ENCODE measurements around the gene NT5DC4.
"Not testable (repeated sequence)": the region's sequence is repeated elsewhere in the genome, so short reads cannot be mapped to it uniquely, and the experiment has no call there.

Gene NT5DC4

GRCh38 chr2:112706947-112707346 lies 13.9 kb upstream of the NT5DC4 start:
- H2AFZ ChIP-seq (ENCODE audit: low read depth, low read length); H3K9me3 ChIP-seq (ENCODE audit: low read length); H3K27me3 ChIP-seq (ENCODE audit: insufficient read depth, low read length); H3K4me1 ChIP-seq (ENCODE audit: insufficient read depth, low read length); H3K36me3 ChIP-seq (ENCODE audit: insufficient read depth, low read length); H3K4me3 ChIP-seq (ENCODE audit: low read length): not testable (repeated sequence)

GRCh38 chr2:112708968-112709367 lies 11.9 kb upstream of the NT5DC4 start:
- no peaks in the 10 kb centered on the region for H3K9me3 ChIP-seq (ENCODE audit: low read length)
- no peak overlapping the region for H2AFZ ChIP-seq (ENCODE audit: low read depth, low read length)
- no peak overlapping the region for H3K4me3 ChIP-seq (ENCODE audit: low read length)
- peaks cover 13% of the 10 kb centered on the region for H3K4me1 ChIP-seq (ENCODE audit: insufficient read depth, low read length)
- no peaks in the 10 kb centered on the region for H3K36me3 ChIP-seq (ENCODE audit: insufficient read depth, low read length)
- H3K27me3 ChIP-seq (ENCODE audit: insufficient read depth, low read length): no peaks in the 10 kb centered on the region

- no peaks in the 10 kb centered on the region for H3K27me3 ChIP-seq (ENCODE audit: insufficient read depth, low read length)
- H2AFZ ChIP-seq (ENCODE audit: low read depth, low read length): no peak overlapping the region
- no peaks in the 10 kb centered on the region for H3K9me3 ChIP-seq (ENCODE audit: low read length)
- no peaks in the 10 kb centered on the region for H3K36me3 ChIP-seq (ENCODE audit: insufficient read depth, low read length)
- no peak overlapping the region for H3K4me3 ChIP-seq (ENCODE audit: low read length)
- peaks cover 13% of the 10 kb centered on the region for H3K4me1 ChIP-seq (ENCODE audit: insufficient read depth, low read length)
These were observed 11.1 kb upstream of the NT5DC4 start for GRCh38 chr2:112709703-112710102.

- H2AFZ ChIP-seq (ENCODE audit: low read depth, low read length): no peak overlapping the region
- H3K9me3 ChIP-seq (ENCODE audit: low read length): no peaks in the 10 kb centered on the region
- H3K4me1 ChIP-seq (ENCODE audit: insufficient read depth, low read length): peaks cover 13% of the 10 kb centered on the region
- no peak overlapping the region for H3K4me3 ChIP-seq (ENCODE audit: low read length)
- H3K36me3 ChIP-seq (ENCODE audit: insufficient read depth, low read length): no peaks in the 10 kb centered on the region
- no peaks in the 10 kb centered on the region for H3K27me3 ChIP-seq (ENCODE audit: insufficient read depth, low read length)
These were observed 9.7 kb upstream of the NT5DC4 start for GRCh38 chr2:112710956-112711750.

- Histone ChIP-seq H2AFZ (ENCODE audit: low read depth, low read length) (no peak overlapping the region), H3K36me3 (ENCODE audit: insufficient read depth, low read length) (no peaks in the 10 kb centered on the region), H3K9me3 (ENCODE audit: low read length) (no peaks in the 10 kb centered on the region), H3K27me3 (ENCODE audit: insufficient read depth, low read length) (no peaks in the 10 kb centered on the region), H3K4me1 (ENCODE audit: insufficient read depth, low read length) (peaks cover 13% of the 10 kb centered on the region), H3K4me3 (ENCODE audit: low read length) (no peak overlapping the region)
These were observed 8.4 kb upstream of the NT5DC4 start for GRCh38 chr2:112712465-112712864.

- H3K9me3 ChIP-seq (ENCODE audit: low read length): no peaks in the 10 kb centered on the region
- no peaks in the 10 kb centered on the region for H3K27me3 ChIP-seq (ENCODE audit: insufficient read depth, low read length)
- H3K4me1 ChIP-seq (ENCODE audit: insufficient read depth, low read length): peaks cover 13% of the 10 kb centered on the region
- H2AFZ ChIP-seq (ENCODE audit: low read depth, low read length): no peak overlapping the region
- no peaks in the 10 kb centered on the region for H3K36me3 ChIP-seq (ENCODE audit: insufficient read depth, low read length)
- no peak overlapping the region for H3K4me3 ChIP-seq (ENCODE audit: low read length)
These were observed 7.8 kb upstream of the NT5DC4 start for GRCh38 chr2:112712903-112713584.

- Histone ChIP-seq H3K4me1 (ENCODE audit: insufficient read depth, low read length) (peaks cover 13% of the 10 kb centered on the region), H3K27me3 (ENCODE audit: insufficient read depth, low read length) (no peaks in the 10 kb centered on the region)
These were observed 7.3 kb upstream of the NT5DC4 start for GRCh38 chr2:112713585-112713925.

GRCh38 chr2:112713926-112714325 lies 6.9 kb upstream of the NT5DC4 start:
- Histone ChIP-seq H2AFZ (ENCODE audit: low read depth, low read length) (no peak overlapping the region), H3K9me3 (ENCODE audit: low read length) (no peaks in the 10 kb centered on the region), H3K4me1 (ENCODE audit: insufficient read depth, low read length) (peaks cover 13% of the 10 kb centered on the region), H3K4me3 (ENCODE audit: low read length) (no peak overlapping the region), H3K36me3 (ENCODE audit: insufficient read depth, low read length) (no peaks in the 10 kb centered on the region), H3K27me3 (ENCODE audit: insufficient read depth, low read length) (no peaks in the 10 kb centered on the region)

More at GRCh38 chr2:112713585-112713925, 7.3 kb upstream of the NT5DC4 start:
- H2AFZ ChIP-seq (ENCODE audit: low read depth, low read length): no peak overlapping the region
- no peaks in the 10 kb centered on the region for H3K36me3 ChIP-seq (ENCODE audit: insufficient read depth, low read length)
- no peak overlapping the region for H3K4me3 ChIP-seq (ENCODE audit: low read length)
- H3K9me3 ChIP-seq (ENCODE audit: low read length): no peaks in the 10 kb centered on the region

GRCh38 chr2:112714331-112714730 lies 6.5 kb upstream of the NT5DC4 start:
- Histone ChIP-seq H3K36me3 (ENCODE audit: insufficient read depth, low read length) (no peaks in the 10 kb centered on the region), H3K9me3 (ENCODE audit: low read length) (no peaks in the 10 kb centered on the region), H2AFZ (ENCODE audit: low read depth, low read length) (no peak overlapping the region), H3K27me3 (ENCODE audit: insufficient read depth, low read length) (no peaks in the 10 kb centered on the region), H3K4me3 (ENCODE audit: low read length) (no peak overlapping the region), H3K4me1 (ENCODE audit: insufficient read depth, low read length) (peaks cover 13% of the 10 kb centered on the region)

- Histone ChIP-seq H3K9me3 (ENCODE audit: low read length) (no peaks in the 10 kb centered on the region), H3K27me3 (ENCODE audit: insufficient read depth, low read length) (no peaks in the 10 kb centered on the region), H2AFZ (ENCODE audit: low read depth, low read length) (no peak overlapping the region), H3K4me1 (ENCODE audit: insufficient read depth, low read length) (peaks cover 13% of the 10 kb centered on the region), H3K4me3 (ENCODE audit: low read length) (no peak overlapping the region), H3K36me3 (ENCODE audit: insufficient read depth, low read length) (no peaks in the 10 kb centered on the region)
These were observed 5.8 kb upstream of the NT5DC4 start for GRCh38 chr2:112714836-112715631.

- H2AFZ ChIP-seq (ENCODE audit: low read depth, low read length); H3K9me3 ChIP-seq (ENCODE audit: low read length); H3K4me3 ChIP-seq (ENCODE audit: low read length); H3K36me3 ChIP-seq (ENCODE audit: insufficient read depth, low read length); H3K27me3 ChIP-seq (ENCODE audit: insufficient read depth, low read length): not testable (repeated sequence)
- peaks cover 13% of the 10 kb centered on the region for H3K4me1 ChIP-seq (ENCODE audit: insufficient read depth, low read length)
These were observed 4.7 kb upstream of the NT5DC4 start for GRCh38 chr2:112716094-112716493.

GRCh38 chr2:112716826-112717352 lies 3.9 kb upstream of the NT5DC4 start:
- H3K4me3 ChIP-seq (ENCODE audit: low read length); H3K27me3 ChIP-seq (ENCODE audit: insufficient read depth, low read length); H3K9me3 ChIP-seq (ENCODE audit: low read length); H2AFZ ChIP-seq (ENCODE audit: low read depth, low read length); H3K36me3 ChIP-seq (ENCODE audit: insufficient read depth, low read length): not testable (repeated sequence)
- peaks cover 13% of the 10 kb centered on the region for H3K4me1 ChIP-seq (ENCODE audit: insufficient read depth, low read length)

- Histone ChIP-seq H3K9me3 (ENCODE audit: low read length) (no peaks in the 10 kb centered on the region), H3K27me3 (ENCODE audit: insufficient read depth, low read length) (no peaks in the 10 kb centered on the region), H3K4me1 (ENCODE audit: insufficient read depth, low read length) (no peaks in the 10 kb centered on the region), H2AFZ (ENCODE audit: low read depth, low read length) (no peak overlapping the region), H3K4me3 (ENCODE audit: low read length) (no peak overlapping the region), H3K36me3 (ENCODE audit: insufficient read depth, low read length) (no peaks in the 10 kb centered on the region)
These were observed 1.9 kb upstream of the NT5DC4 start for GRCh38 chr2:112718863-112719370.

All from neuron (in vitro differentiated cells).